Transverse colon (tissue), 3 donors: ENCODE measurements around the gene SRL.

Source experiments
- CTCF ChIP-seq, 5 experiments: fragments of 200-600 bp in 3 of 5; fragments of 450-650 bp in 2 of 5; sonication (generic) in 3 of 5; IDR thresholded peaks; 1 replicate in 2 of 5; 2 replicates in 3 of 5; pipeline ENCODE4 v1.5.1; 2016 to 2017; ENCODE audit warnings: antibody characterized with exemption in 5 of 5, inconsistent platforms in 3 of 5, mild to moderate bottlenecking in 2 of 5, moderate library complexity in 1 of 5
- POLR2A ChIP-seq: fragments of 450-650 bp; IDR thresholded peaks from one replicate; pipeline ENCODE4 v1.6.1; 2016; ENCODE audit warnings: antibody characterized with exemption, mild to moderate bottlenecking, moderate library complexity

- no peak for TF ChIP-seq CTCF (IDR thresholded peaks at IDR 0.05)
- TF ChIP-seq POLR2A, result no peak
Measured at GRCh38 chr16:4142268-4142667, 99.6 kb downstream of the SRL start.
